Suprapubic skin (tissue), 3 donors: Measurements from ENCODE around the gene GRM1.

Source experiments
- POLR2A ChIP-seq, 2 donors: fragments of 450-650 bp; IDR thresholded peaks; one replicate each; pipeline ENCODE4 v1.6.1; 2017; ENCODE audit warnings: antibody characterized with exemption in 2 of 2, mild to moderate bottlenecking in 2 of 2, moderate library complexity in 2 of 2
- TF ChIP-seq, protein P1 (sequence below), 2 donors: fragments of 200-600 bp in 1 of 2; fragments of 450-650 bp in 1 of 2; sonication (generic) in 1 of 2; IDR thresholded peaks; one replicate each; pipeline ENCODE4 v1.5.1; 2016 to 2019; ENCODE audit warnings: antibody characterized with exemption in 2 of 2, mild to moderate bottlenecking in 1 of 2, moderate library complexity in 1 of 2

DNA sequence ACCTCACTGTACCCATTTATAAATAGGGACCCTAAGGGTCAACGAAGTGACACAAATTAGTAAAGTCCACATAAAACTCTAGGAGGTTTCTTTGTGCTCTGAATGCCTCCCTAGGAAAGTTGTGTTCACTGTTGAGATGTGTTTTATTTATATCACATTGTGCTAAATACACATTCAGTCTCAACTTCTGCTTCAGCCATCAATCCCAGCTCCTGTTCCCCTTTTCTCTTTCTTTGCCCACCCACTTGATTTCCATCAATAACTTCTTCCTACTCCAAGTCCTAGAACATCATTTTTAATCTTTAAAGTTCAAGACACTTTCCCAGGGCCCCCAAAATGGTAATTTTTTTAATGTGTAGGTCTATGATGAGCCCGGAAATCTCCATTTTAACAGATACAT is 306.5 kb downstream of the GRM1 start:
- no peak for TF ChIP-seq POLR2A (IDR thresholded peaks at IDR 0.05)
- TF ChIP-seq, protein P1, sequence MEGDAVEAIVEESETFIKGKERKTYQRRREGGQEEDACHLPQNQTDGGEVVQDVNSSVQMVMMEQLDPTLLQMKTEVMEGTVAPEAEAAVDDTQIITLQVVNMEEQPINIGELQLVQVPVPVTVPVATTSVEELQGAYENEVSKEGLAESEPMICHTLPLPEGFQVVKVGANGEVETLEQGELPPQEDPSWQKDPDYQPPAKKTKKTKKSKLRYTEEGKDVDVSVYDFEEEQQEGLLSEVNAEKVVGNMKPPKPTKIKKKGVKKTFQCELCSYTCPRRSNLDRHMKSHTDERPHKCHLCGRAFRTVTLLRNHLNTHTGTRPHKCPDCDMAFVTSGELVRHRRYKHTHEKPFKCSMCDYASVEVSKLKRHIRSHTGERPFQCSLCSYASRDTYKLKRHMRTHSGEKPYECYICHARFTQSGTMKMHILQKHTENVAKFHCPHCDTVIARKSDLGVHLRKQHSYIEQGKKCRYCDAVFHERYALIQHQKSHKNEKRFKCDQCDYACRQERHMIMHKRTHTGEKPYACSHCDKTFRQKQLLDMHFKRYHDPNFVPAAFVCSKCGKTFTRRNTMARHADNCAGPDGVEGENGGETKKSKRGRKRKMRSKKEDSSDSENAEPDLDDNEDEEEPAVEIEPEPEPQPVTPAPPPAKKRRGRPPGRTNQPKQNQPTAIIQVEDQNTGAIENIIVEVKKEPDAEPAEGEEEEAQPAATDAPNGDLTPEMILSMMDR (IDR thresholded peaks at IDR 0.05), result no peak
